HEK293 (cell line): Measurements from ENCODE around the gene ELMO1.

Source experiments
- KLF16 ChIP-seq: fragments of 450-650 bp; formaldehyde crosslinking; IDR thresholded peaks from 2 replicates; pipeline ENCODE4 v1.5.1; 2017; ENCODE audit warnings: missing biosample characterization, missing genetic modification characterization
- ZBTB11 ChIP-seq: fragments of 450-650 bp; formaldehyde crosslinking; conservative IDR thresholded peaks from 2 replicates; pipeline ENCODE4 v1.5.1; 2016; ENCODE audit warnings: low read depth, missing biosample characterization, missing genetic modification characterization
- ZFP69B ChIP-seq: fragments of 450-650 bp; formaldehyde crosslinking; IDR thresholded peaks from 2 replicates; pipeline ENCODE4 v1.5.1; 2016; ENCODE audit warnings: missing biosample characterization, missing genetic modification characterization
- ZNF274 ChIP-seq, 2 experiments: fragments of 200-500 bp in 1 of 2; fragments of 450-650 bp in 1 of 2; sonication (Bioruptor generic) in 1 of 2; formaldehyde crosslinking in 1 of 2; IDR thresholded peaks; 2 replicates each; pipeline versions ENCODE4 v1.5.1 to v1.6.1; 2014 to 2016; ENCODE audit warnings: borderline replicate concordance in 1 of 2, inconsistent platforms in 1 of 2, low read length in 1 of 2, missing biosample characterization in 1 of 2, missing genetic modification characterization in 1 of 2
- ZNF664 ChIP-seq: fragments of 450-650 bp; formaldehyde crosslinking; IDR thresholded peaks from 2 replicates; pipeline ENCODE4 v1.5.1; 2016; ENCODE audit warnings: missing biosample characterization, missing genetic modification characterization
- ZNF677 ChIP-seq: fragments of 450-650 bp; IDR thresholded peaks from 2 replicates; pipeline ENCODE4 v1.5.0; 2018; ENCODE audit warnings: missing biosample characterization, mild to moderate bottlenecking, missing genetic modification characterization, moderate library complexity
- ZSCAN5A ChIP-seq: fragments of 450-650 bp; formaldehyde crosslinking; IDR thresholded peaks from 2 replicates; pipeline ENCODE4 v1.5.1; 2016; ENCODE audit warnings: missing biosample characterization, missing genetic modification characterization

- TF ChIP-seq ZNF664 (tag by site-specific recombination), result no peak
- no peak for TF ChIP-seq ZFP69B (tag by site-specific recombination)
- no peak for TF ChIP-seq ZNF274 (IDR thresholded peaks at IDR 0.05; ENCODE audit: low read length)
- no peak for TF ChIP-seq ZNF274 (tag by site-specific recombination; IDR thresholded peaks at IDR 0.05; ENCODE audit: borderline replicate concordance)
- no peak for TF ChIP-seq ZSCAN5A (tag by site-specific recombination)
- TF ChIP-seq KLF16 (tag by site-specific recombination), result no peak
- no peak for TF ChIP-seq ZBTB11 (tag by site-specific recombination)
- TF ChIP-seq ZNF677 (tag by site-specific recombination), result no peak
Measured at GRCh38 chr7:36809510-36809909, 639.2 kb downstream of the ELMO1 start.
